ENCODE measurements around the gene SMAD7.
A peak's percentile ranks its signal among the peaks of the same experiment; 100 is the strongest.

Gene SMAD7

DNA sequence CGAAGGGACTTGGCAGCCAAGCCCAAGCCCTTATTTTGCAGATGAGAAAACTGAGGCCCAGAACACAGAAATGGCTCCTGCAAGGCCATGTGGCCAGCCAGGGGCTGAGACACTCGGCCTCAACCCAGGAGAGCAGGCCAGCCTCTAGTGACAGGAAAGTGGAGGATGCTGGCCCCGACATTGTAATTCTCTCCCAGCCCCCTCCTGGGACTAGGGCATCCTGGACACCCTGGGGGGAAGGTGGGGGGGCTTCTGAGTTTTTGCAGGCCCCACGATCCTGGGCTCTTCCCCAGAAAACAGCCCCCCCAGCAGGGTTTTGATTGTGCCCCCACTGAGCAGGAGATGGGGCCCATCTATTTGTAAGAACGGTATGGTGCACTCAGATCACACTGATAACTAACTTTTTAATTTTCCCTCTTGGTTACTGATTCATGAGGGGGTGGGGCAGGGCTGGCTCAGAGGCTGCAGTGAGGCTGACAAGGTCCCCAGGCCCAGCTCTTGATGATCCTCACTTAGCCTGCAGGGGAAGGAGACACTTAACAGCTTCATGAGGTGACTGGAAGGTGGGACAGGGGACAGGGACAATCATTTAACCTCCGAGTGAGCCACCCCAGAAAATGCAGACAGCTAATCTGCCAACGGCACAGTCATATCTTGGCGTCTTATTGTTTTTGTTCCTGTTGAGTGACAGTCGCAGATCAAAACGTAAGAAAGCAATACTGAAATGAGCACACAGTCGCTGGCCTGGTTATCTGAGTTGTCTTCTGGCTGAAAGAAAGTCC is 18.9 kb downstream of the SMAD7 start:
- peak; percentile 76 for FAIRE-seq
- DNase-seq (ENCODE audit: low spot score), result peak; percentile 53

DNA sequence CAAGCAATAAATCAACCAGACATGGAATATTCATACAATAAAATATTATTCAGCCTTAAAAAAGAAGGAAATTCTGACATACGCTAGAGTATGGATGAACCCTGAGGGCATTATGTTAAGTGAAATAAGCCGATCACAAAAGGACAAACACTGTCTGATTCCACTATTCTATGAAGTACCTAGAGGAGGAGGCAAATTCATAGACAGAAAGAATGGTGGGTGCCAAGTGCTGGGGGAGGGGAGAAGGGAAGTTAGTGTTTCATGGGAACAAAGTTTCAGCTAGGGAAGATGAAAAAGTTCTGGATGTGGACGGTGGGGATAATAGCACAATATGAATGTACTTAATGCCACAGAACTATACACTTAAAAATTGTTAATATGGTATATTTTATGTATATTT is 19.8 kb downstream of the SMAD7 start:
- FAIRE-seq (no peak), DNase-seq (ENCODE audit: low spot score) (no peak)

DNA sequence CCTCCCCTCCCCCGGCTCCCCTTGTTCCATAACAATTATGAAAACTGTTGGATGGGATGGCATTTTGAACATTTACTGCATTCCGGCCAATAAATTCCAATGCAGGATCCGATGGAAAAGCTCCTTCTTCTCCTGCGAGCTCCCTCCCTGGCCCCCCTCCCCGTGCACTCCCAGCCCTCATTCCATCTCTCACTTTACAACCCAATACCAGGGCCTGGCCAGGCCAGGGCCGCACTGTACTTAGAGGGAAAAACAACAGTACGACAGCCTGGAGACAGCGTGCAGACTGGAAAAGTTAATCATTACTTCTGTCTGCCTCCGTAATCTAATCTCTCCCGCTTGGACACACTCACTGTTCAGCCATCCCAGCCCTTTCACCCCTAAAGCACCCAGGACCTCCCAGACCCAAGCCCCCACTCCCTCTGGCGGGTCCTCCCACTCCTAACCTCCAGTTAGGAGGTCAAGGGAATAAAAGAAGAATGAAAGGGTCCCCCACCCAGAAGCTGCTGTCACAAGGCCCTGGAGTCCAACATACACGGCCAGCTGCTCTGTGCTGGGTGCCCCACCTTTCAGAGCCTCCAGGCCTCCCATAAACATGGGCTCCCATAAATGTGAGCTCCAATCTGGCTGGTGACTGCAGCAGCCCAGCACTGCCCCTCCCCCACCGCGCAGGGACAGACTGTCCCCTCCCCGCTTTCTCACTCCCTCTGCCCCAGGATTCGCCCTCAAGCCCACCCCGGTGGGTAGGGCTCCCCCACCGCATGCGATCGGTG is 20.6 kb downstream of the SMAD7 start:
- peak; percentile 94 for DNase-seq (ENCODE audit: low spot score)
- FAIRE-seq, result peak; percentile 92

DNA sequence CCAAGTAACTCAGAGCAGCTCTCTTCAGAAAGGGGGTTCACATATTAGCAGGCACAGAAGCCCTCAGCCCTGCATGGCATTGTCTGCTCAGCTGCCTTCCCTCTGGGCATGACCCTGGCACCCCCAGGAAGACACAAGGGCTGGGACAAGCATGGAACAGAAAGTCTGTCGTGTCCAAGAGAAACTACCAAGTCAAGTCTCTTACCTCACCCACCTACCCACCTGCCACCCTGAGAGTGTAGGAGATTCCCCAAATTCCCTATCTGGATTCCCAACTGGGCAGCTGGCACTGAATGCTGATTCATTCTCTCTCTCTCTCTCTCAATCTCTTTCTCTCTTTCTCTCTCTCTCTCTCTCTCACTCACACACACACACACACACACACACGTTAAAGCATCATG is 21.6 kb downstream of the SMAD7 start:
- DNase-seq (ENCODE audit: low spot score), result no peak

DNA sequence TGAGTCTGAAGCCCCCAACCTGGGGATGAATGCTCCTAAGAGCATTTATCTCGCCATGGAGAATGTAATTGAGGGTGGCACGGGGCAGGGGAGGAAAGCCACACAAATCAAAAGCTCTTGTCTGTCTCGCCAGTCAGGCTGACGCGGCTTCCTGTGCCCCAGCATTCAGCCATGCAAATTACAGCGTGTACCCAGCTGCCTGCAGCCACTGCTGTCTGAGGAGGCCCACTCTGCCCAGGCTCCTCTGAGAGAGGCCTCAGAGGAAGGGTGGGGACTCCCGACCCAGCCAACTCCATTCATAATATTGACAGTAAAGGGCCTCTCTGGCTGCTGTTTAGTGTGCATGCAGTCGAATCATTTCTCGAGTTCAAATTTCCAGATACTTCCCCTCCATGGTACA is 22.0 kb downstream of the SMAD7 start:
- peak; percentile 53 for FAIRE-seq
- DNase-seq (ENCODE audit: low spot score), result peak; percentile 70

More for the DNA sequence above, 21.6 kb downstream of the SMAD7 start:
- FAIRE-seq, result no peak

DNA sequence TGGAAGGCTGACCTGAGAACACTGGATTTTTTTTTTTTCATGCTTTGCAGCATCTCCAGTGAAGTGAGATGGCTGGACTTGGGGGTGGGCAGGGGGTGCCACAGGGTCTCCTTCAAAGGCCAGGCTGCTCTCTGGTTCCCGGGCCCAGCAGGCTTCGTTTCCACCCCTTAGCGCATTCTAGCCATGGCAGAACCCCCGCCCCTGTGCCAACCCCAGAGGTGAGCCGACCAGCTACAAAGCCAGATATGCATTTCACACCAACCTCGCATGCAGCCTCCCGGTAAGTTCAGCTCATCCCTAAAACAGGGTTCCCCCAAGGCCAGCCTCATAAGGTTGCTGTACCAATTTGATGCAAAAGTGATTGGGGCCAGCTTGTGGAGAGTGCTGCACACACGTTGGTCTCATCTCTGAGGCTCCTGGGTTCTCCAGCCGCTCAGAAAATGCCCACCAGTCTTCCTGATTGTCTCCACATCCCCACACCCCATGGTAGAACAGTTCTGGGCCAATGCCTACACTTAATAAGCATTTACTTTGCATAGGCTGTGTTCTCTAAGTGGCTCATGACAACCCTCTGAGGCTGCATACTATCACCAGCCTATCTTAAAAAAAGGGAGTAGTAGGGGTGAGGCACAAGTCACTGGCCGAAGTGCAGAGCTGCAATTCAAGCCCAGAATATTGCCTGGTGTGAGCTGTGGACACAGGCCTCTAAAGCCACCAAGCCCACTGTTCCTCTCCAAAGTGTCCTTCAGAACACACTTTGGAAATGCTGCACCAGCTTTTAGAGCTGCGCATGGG is 23.3 kb downstream of the SMAD7 start:
- DNase-seq (ENCODE audit: low spot score) (no peak), FAIRE-seq (no peak)

DNA sequence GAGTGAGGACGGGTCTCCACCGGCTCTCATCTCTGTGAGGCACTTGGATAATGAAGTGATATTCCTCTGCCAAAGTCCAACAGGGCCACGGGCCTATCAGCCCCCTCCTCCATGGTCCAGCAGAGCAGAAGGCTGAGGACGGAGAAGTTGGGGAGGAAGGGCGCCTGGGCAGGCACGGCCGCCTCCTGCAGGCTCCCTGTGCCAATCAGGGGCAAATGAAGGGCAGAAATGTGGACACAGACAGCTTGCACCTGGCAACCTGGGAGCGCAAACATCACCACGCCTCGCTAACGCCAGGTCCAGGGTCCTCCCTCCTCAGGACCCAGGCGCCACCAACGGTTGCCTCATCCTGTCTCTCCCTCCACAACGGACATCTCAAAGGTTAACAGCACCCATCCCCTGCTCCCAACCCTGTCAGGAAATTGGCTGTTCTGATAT is 24.3 kb downstream of the SMAD7 start:
- FAIRE-seq, result no peak
- no peak for DNase-seq (ENCODE audit: low spot score)

DNA sequence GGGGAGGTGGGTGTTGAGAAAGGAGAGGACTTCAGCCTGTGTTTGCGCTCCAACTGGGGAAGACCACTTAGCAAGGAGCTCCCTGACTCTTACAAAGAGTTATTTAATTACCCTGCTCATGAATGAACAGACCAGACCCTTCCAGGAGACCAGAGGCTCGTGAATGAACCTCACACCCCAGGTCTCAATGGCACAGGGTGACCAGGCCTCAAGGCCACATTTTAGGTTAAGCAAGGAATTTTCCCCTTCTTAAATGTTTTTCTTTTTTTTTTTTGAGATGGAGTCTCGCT is 25.3 kb downstream of the SMAD7 start:
- FAIRE-seq (no peak), DNase-seq (ENCODE audit: low spot score) (no peak)

DNA sequence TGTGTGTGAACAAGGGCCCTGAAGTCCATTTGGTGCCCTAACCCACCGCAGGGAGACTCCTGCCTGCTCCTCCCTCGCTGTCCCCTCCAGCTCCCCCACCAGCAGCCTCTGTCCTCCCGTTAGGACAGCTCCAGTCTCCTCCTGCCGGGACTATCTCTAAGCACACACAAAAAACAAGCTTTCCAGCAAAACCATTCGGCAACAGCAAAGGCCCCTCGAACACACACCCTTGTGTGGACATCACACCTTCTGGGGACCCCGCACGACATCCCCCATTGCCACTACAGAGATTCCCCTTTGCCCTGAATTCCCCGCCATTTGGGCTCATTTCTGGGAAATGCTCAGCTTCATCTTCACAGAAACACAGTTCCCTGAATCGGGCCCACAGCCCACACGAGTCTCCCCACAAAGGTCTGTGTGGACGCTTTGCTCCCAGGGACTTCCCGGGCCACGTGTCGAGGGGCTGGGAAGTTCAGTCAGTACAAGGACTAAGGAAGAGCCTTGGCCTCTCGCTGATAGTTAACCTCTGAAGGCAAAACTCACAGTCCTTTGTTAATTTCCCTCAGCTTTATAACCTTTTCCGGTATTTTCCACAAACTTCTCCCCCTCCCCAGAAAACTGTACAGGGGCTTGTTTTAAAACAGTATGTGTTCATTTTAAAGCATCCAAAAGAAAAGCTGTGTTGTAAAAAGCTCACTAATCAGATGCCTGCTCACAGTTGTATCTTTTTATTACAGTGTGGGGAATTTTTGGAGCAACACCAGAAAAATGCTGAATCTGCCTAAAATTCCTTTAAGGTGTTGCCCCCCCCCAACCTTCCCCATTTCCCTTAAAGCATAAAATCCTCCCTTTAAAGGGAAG is 25.9 kb downstream of the SMAD7 start:
- FAIRE-seq, result no peak

DNA sequence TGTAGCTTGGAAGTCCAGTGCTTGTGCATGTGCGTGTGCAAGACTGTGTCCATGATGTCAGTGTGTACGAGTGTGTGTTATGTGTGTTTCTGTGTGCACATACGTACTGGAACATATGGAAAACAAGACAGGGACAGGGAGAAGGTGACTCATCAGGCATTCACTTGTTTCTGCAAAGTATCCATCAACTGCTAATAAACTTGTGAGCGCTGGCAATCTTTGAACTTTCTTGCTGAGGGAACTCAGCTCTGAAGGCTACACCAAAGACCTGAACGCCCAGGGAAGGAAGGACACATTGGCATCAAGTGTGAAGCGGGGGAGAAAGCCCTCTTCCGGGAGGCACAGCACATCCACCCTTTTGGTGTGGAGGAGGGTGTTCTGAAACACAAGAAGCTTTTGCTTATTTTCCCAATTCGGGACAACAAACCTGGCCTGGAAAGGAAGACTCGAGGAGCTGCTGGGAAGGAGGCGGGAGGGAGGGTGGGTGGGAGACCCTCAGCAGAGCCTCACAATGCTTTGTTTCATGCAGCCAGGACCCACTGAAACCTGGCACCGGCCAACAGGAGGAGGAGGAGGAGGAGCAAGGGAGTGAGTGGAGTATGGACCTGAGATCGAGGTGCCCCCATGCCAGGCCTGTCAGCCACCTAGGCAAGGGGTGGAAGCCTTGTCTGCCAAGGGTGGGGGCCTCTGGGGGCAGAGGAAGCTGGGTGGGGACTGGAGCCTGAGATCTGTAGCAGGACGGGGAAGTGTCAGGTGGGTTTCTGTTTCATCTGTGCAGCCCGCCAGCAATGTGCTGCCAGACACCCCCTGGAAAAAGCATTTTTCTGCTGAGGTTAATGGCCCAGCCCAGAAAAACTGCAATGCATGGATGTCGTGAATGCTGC is 26.8 kb downstream of the SMAD7 start:
- FAIRE-seq (no peak), DNase-seq (ENCODE audit: low spot score) (peak; percentile 48)

More for the DNA sequence above, 25.9 kb downstream of the SMAD7 start:
- no peak for DNase-seq (ENCODE audit: low spot score)

DNA sequence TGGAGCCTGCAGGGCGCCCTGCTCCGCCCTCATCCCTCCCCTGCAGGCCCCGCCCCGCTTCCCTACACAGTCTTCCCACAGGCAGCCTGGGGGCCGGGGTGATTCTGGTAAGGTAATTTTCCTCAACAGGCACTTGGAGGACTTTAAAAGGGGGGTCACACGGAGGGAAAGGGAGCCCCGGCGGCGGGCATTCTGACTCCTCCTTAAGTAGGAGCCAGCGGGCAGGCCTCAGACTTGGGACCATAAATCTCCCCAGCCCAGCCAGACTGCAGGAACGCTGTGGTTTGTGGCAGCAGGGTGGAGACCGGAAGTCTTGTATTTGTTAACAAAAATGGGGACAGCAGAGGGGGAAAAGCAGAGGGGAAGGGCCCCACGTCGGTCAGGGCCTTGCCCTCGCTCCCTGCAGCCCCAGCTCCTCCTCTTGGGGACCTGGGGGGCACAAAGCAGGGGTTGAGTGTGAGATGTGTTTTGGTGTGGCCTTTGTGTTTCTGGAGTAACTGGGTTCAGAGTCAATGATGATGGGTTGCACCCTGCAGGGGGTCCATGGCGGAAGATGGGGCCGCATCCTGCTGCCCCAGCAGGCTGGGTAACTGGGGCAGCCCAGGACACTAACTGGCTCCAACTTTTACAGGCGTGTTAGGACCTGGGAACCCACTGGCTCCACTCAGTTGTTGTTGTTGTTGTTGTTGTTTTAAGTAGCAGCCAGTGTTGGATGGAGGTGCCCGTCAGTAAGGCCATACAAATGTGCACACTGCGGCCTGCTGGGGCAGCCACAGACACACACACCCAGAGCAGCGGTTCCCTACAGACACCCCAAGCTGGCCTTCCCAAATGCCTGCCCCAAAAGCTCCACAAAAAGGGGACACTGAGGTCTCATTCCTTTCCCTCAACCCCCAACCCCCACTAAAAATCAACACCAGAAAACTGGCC is 27.7 kb downstream of the SMAD7 start:
- FAIRE-seq, result peak; percentile 42

DNA sequence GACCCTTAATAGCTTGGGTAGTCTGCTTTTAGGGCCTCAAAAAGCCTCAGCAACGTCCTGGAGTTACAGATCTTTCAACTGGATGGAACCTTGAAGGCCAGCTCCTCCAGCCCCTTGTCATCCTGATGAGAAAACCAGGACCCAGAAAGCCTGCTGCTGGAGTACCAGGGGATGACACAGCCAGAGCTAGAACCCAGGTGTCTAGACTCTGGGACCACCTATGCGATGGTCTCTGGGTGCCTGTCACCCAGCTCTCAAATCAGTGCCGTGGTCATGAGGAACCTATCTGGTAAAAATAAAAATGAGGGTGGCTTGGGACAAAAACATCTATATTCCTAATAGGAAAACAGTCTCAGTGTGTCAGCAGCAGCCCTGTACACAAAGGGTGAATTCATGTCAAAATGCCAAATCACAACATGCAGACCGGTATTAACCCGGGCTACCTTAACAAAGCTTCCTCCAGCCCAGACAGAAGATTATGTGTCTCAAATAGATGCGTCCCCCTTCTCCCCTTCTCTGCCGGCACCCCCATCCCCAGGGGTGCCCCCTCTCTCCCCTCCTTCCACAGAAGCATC is 28.5 kb downstream of the SMAD7 start:
- no peak for FAIRE-seq

More for the DNA sequence above, 27.7 kb downstream of the SMAD7 start:
- DNase-seq (ENCODE audit: low spot score), result peak; percentile 61

DNA sequence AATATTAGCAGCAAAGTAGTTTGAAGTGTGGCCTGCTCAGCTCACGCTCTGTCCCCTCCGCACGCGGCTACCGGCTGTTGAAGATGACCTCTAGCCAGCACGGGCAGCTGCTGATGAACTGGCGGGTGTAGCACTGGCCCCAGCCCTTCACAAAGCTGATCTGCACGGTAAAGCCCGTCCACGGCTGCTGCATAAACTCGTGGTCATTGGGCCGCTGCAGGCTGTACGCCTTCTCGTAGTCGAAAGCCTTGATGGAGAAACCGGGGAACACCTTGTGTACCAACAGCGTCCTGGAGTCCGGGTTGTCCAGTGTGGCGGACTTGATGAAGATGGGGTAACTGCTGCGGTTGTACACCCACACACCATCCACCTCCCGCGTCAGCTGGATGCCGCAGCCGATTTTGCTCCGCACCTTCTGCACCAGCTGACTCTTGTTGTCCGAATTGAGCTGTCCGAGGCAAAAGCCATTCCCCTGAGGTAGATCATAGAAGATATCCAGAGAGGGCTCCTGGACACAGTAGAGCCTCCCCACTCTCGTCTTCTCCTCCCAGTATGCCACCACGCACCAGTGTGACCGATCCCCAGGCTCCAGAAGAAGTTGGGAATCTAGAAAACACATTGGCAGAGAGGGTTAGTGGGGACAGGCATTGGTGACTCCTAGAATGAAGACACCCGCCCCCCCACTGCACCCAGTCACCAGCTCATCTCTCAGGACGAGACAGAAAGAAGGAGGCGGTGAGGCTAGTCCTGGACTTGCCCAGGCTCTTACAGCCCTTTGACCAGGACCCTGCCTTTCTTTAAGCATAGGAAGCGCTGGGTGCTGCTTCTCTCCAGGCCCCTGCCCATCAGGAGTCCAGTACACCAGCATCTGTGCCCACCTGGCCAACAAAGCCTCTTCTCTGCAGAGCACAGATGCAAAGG is 29.2 kb downstream of the SMAD7 start:
- DNase-seq (ENCODE audit: low spot score), result no peak
- no peak for FAIRE-seq

More for the DNA sequence above, 28.5 kb downstream of the SMAD7 start:
- DNase-seq (ENCODE audit: low spot score), result no peak

DNA sequence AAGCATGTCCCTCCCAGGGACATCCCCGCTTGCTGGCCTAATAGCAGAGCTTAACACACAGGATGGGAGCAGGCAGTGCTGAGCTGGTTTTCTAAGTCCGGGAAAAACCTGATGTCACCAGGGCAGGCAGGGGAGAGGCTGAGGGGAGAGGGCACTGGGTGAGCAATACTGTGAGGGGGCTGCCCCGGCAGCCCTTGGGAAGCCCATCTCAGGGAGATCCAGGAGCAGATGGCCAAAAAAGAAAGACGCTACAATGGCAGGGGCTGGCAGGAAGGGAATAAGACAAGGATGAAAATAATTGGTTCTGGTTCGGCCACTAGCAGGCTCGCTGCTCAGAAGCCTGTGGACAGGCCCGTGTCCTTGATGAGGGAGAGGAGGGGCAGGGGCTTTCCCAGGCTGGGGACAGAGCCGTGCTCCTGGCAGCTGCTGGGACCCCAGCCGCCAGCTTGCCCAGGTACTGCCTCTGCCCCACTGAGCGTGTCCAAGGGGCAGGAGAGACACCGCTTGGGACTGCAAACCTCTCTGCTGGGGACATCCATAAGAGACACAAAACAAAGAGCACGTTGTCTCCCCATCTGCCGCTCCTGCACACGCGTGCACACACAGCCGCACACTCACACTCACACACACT is 30.2 kb downstream of the SMAD7 start:
- no peak for DNase-seq (ENCODE audit: low spot score)
- FAIRE-seq, result no peak

DNA sequence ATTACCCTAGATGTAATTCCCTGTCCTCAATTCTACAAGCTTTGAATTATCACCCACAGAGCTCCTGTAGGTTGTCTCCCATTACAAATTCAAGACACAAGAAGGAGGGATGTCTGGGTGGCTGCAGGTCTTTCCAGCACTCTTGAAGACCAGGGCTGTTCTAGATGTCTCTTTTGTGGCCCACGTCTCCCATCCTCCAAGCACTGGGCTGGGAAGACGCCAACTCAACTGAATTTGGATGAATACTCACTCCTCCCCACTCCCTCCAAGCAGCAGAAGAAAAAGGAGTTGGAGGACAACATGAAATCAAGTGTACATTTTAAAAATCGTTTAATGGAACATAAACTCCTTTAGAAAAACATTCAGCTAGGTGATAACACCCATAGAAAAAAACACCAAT is 31.2 kb downstream of the SMAD7 start:
- no peak for DNase-seq (ENCODE audit: low spot score)
- no peak for FAIRE-seq

DNA sequence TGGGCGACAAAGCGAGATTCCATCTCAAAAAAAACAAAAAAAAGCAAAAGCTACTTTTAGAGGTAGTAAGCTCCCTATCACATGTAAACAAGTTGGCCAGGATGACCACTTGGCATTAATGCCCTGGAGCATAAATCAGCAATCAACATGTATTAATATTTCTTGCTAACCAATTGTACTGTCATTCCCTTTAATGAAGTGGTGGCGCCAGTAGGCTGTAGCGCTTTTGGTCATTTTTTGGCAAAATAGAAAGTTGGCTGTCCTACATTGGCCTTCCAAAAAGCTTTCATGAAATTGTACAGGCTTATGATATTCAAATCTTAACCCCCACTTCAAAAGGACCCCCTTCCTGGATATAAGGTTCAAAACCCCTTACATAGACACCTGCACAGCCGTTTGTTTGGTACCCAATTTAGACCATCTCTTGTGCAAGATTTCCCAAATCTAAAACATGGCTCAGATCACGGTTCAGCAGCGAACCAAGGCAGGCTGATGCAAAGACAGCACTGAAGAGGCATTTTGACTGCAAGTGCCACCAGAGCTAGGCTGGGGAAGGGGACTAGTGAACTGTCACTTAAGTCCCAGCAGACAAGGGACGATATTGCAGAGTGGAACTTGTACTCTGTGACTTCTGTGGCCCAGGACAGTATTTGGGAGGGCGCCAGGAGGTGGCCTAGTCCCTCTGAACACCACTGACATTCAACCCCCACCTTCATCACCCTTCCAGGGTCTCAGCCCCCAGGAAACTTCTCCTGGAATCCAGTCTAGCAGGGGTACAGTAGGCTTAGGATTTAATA is 31.9 kb downstream of the SMAD7 start:
- FAIRE-seq (no peak), DNase-seq (ENCODE audit: low spot score) (no peak)

Measured in RCC 7860 (cell line).